Amniotic epithelial cell (primary cell): ENCODE data around the gene PDLIM4.

Source experiments
- DNase-seq: peaks from one replicate; pipeline ENCODE4 v3.0.0-alpha.2; 2010; ENCODE audit warnings: low read depth

Gene PDLIM4

GRCh38 chr5:132253452-132254320 lies 3.8 kb upstream of the PDLIM4 start:
- DNase-seq = no peak

DNA sequence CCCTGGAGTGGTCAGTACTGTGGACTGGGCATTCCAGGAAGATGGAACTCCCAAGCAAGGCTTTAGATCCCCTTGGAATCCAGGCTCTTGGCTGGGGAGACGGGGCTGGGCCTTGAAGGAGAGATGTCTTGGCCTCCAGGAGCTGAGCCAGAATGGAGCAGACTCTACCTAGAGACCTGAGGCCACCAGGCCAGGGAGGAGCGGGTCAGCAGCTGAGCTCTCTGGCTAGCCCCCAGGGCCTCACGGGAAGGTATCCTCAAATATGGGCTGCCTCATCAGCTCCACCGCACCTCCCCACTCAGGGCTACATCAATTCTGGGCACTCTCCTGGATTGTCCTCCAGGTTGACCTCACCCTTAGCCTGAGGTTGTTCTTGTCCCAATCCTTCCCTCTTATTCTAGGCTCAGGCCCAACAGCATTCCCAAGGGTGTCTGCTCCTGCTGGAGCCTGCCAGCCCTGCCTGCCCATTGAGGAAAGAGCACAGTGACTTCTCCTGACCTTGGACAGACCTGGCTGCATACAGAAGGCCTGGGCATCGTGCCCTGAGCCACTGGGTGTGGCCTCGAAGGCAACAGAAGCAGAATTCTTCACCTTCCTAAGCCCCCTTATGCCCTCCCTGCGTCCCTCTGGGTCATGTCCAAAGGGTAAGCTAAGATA lies 3.0 kb upstream of the PDLIM4 start:
- DNase-seq = no peak

- DNase-seq = no peak
Observed at GRCh38 chr5:132256086-132256782, 1.3 kb upstream of the PDLIM4 start.

GRCh38 chr5:132256783-132257130 lies 739 bp upstream of the PDLIM4 start:
- DNase-seq = no peak

- DNase-seq = peak; percentile 55
Observed at GRCh38 chr5:132258102-132259068, 889 bp downstream of the PDLIM4 start.

DNA sequence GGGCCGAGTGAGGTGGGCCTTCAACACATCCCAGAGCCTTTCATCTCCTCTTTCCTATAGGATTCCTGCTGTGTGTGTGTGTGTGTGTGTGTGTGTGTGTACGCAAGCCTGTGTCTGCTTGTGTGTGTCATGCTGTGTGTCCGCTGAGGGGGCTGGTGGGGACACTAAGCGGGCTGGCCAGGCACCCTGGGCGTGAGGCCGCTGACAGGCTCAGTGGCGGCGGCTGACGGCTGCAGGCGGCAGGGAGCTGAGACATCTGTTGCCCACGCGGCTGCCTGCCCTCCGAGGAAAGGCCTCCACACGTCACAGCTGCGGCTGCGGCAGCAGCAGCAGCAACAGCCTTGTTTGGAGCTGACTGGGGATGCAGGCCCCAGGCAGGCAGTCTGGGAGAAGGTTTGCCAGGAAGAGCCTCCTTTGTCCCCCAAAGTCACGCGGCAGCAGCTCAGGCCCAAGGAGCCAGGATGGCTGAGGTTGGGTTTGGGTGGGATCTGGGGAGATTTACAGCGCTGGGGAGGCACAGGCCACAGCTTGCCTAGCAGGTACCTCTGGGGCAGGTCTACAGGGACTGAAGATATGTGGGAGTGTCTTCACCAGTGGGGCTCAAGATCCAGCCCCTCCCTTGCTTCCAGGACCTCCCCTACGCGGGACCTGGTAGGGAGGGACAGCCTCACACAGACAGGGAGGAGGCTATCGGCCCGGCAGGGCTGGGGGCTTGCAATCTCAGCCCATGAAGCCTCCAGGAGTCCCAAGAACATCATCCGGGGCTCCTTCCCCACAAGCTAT lies 1.8 kb downstream of the PDLIM4 start:
- peak; percentile 86 for DNase-seq

DNA sequence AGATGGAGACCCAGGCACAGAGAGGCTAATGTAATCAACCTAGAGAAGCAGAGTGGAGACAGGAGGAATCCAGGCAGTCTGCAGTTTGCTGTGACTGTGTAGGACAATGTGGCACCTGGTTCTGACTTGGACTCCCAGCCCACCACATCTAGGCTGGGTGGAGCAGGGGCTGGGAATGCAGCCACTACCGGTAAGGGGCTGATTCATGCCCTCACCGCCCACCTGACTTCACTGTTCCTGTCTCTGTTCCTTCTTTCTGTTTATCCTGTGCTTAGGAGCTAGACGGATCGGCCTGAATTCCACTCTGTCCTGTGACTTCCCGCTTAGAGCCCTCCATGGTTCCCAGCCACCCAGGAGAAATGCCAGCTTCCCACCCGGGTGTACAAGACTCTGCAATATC lies 2.6 kb downstream of the PDLIM4 start:
- peak; percentile 60 for DNase-seq

DNA sequence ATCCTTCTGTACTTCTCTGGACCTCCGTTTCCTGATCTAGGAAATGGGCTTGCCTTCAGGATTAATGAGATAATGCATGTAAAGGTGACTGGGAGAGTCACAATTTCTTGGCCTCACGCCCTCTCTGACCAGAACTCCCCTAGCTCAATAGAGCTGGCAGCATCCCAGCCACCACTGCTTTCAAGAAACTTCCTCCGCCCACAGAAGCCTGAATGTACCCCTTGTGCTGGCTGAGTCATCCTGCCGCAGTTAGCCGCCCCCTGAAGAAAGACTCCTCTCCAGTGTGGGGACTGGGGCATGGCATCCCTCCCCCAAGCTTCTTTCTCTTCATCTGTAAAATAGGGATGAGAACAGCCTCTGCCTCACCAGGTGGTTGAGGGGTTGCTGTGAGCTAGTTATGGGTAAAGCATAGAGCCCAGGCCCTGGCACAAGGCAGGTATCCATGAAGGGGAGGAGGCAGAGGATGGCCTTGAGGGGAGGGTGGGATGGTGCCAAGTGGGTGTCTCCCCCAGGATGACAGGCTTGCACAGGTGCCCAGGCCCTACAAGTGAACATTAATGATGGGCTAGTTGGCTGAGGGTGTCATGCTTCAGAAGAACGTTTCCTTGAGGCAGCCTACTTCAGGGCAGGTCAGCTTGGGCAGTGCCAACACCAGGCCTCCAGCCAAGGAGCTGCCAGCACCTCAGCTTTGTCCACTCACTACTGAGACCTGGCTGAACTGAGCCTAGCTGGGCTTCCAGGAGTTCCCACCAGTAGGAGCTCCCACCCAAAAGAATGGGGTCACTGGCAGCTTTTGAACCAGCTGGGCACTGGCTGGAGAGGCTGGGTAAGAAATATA lies 3.4 kb downstream of the PDLIM4 start:
- peak; percentile 86 for DNase-seq

- DNase-seq = no peak
Observed at GRCh38 chr5:132261881-132262845, 4.7 kb downstream of the PDLIM4 start.

GRCh38 chr5:132262882-132263547 lies 5.5 kb downstream of the PDLIM4 start:
- DNase-seq = peak; percentile 41

GRCh38 chr5:132263548-132264261 lies 6.2 kb downstream of the PDLIM4 start:
- peak; percentile 98 for DNase-seq

DNA sequence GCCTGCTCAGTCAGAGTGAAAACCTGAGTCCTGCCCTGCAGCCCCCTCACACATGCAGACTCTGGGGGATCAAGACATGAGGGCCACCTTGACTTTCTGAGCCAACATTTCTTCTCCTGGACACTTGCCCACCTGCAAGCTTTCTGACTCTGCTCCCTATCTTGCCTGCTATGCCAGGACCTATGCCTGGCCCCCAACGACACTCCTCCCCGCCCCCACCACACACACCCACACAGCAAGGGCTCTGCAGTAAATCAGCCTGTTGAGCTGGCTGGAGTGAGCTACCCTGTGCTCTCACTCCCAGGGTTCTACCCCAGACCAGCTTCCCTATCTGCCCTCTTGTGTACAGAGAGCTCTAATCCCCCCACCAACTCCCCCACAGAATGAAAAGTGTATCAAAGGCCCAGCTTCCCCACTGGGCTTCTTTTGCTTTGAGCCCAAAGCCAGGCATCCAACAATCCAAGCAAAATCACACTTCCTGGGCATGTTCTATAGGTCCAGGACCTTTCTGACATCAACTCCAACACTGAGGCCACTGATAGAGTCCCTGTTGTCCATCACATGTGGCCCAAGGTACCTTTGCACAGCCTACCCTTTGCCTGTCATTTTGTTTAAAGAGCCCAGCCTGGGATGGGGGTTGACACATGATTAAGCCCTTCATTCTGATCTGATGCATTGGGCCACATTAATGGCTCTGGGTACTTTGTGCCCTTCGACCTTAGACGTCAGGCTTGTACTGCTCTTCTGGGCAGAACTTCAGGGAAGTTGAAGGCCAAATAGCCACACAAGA lies 7.2 kb downstream of the PDLIM4 start:
- peak; percentile 87 for DNase-seq

DNA sequence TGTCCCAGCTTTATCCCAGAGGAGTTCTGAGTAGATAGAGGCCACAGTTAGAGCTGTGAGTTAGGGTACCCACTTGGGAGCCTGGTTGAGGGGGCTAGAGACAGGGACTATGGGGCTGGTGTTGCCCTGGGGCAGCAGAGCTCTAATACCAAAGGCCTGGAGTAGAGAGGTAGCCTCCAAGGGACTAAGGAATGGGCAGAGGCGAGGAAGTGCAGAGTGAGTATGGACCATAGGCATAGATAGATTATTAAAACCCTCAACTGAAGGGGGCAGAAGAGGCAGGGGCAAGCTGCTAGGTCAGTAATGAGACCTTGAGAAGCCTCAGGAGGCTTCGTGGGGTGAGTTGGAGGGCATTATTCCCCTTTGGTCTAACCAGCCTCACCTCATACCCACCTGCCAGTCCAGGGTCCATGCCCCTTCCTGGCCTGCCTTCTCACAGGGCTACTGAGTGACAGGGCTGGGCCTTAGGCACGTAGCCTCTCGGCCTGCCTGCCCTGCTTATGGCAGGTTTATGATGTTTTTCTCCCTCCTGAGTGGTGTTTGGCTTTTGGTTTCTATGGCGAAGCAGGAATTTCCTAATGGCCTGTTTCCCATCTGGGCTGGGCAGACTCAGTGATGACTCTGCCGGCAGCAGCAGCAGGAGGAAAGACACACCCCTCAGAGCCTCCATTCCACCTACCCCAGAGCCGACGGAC lies 8.0 kb downstream of the PDLIM4 start:
- DNase-seq = peak; percentile 97

GRCh38 chr5:132266031-132266835 lies 8.7 kb downstream of the PDLIM4 start:
- DNase-seq = no peak

DNA sequence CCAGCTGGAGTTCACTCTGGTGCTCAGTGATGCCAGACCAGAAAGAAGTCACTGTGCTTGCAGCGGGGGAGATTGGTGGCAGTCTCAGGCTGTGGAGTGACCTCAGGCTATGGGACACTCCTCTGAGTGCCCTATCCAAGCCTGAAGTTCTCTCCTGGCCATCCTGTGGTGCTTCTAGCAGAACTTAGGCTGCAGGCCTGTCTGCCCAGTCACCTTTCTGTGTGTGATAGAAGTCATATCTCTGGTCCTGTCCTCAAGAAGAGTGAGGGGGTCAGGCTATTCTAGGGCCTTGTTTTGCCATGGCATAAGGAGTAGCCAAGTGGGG lies 9.3 kb downstream of the PDLIM4 start:
- no peak for DNase-seq
